Motor neuron (in vitro differentiated cells): Measurements from ENCODE around the gene ALPK1. TPM values are rescaled to one million over a fixed set of nuclear protein-coding genes. Genes with fewer than 3 reads are reported as not detected.
A peak's percentile ranks its signal among the peaks of the same experiment; 100 is the strongest.

Experiments
- ATAC-seq, 8 experiments: fragments of 200-7000 bp; cut with Tn5 transposase; replicated peaks in 6 of 8; 2 replicates each; pipeline ENCODE4 v1.8.0; 2021; ENCODE audit warnings: mild to moderate bottlenecking in 8 of 8, moderate library complexity in 8 of 8
- H3K27ac ChIP-seq, 2 donors: fragments of 250-450 bp; sonication (Bioruptor Pico); 2 replicates each; pipeline ENCODE4 v1.9.0; 2021; ENCODE audit warnings: antibody characterized with exemption in 2 of 2, mild to moderate bottlenecking in 2 of 2, moderate library complexity in 1 of 2
- H3K4me1 ChIP-seq, 2 donors: fragments of 250-450 bp; sonication (Bioruptor Pico); replicated peaks in 1 of 2; 2 replicates each; pipeline ENCODE4 v1.6.1; 2021; ENCODE audit warnings: antibody characterized with exemption in 2 of 2, mild to moderate bottlenecking in 2 of 2, moderate library complexity in 1 of 2
- H3K4me3 ChIP-seq, 5 donors: fragments of 250-450 bp; sonication (Bioruptor Pico); 2 replicates each; pipeline ENCODE4 v1.9.0; 2021; ENCODE audit warnings: antibody characterized with exemption in 5 of 5, mild to moderate bottlenecking in 5 of 5, moderate library complexity in 4 of 5
- WGBS, 10 experiments: fragments of 450-650 bp; shearing (Covaris generic); methylation state at CpG; one replicate each; pipeline ENCODE4 v1.0.0; 2022; 5-methylcytosine and 5-hydroxymethylcytosine counted together
- in situ Hi-C, 9 experiments: fragments of 400-800 bp; cut with MboI; loops; one replicate each; pipeline ENCODE4 v1.15.0; 2021; ENCODE audit warnings: low sequenced_read_pairs in 9 of 9, low pct_unique_long_range_greater_than_20kb in 2 of 9; ENCODE audit not compliant: unreplicated experiment in 9 of 9
- total RNA-seq, 8 experiments: library from RNA; unstranded; fragments of 300-600 nt; gene quantifications; 2 replicates each; pipeline versions ENCODE4 v1.2.3 to v1.2.4, GENCODE V29; 2022

ALPK1 gene
- total RNA-seq, 8 experiments from 2014 or later: 3.9 to 28.0 (median 14.9) TPM

DNA sequence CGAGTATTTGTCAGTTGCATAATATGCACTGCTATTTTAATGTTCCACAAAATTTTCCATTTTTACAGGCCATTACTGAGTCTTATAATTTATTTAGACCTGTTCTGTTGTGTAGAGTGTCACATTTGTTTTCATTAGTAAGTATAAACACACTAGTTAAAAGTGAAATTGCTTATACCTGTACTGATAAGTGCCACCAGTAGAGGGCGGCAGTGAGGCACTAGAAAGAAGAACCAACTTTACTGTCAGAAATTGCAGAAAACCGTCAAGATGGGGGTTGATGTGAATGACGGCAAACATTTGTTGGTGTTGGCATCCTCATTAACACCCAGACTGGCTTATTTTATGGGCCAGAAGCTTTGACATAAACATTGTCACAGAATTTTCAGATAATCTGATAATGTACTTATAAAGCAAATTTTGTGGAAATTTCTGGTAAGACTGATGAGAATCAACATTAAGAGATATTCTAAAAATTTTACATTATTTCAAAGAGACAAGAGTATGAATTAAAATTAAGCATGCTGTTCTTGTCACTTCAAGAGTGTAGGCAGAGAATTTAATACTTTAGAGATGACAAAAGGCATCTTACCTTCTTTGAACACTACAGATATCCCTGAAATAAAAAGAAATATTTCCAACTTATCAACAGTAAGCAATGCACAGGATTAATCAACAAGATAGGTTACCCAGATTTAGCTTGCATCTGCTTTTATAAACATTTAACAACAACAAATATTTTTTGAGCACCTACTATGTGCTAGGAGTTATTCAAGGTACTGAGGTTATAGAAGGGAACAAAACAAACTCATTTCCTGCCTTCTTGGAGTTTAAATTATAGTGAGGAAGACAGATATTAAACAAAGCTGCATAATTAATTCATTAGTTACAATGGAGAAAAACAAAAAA is 24.9 kb downstream of the ALPK1 start:
- ATAC-seq: peak in 3 of 8 experiments; percentile 54 to 57 (median 56)
- 0 to 67% (median 32%) methylated on average over 2 to 4 of the region's 4 CpGs; no CpG with 5 or more reads in 2 of the 10 experiments for WGBS, 10 experiments
- H3K4me3 ChIP-seq: no peak overlapping the region

DNA sequence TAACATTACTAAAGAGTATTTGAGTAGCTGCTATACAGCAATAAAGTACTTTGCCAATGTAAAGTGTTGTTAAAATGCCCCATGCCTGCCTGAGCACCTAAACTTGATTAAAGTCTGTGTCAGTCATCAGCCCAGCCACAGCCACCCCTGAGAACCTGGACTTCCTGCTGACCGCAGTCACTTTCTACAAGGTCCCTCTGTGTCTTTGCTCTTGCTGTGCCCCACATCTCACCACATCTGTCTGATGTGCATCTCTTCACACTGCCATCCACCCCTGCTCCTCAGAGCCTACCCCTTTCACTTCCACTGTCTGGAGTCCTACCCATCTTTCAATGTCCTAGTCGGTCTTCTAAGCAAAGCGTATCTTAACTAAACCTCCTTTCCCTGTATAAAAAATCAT is 25.7 kb downstream of the ALPK1 start:
- Histone ChIP-seq H3K27ac (no peak overlapping the region), H3K4me1 (no peaks in the 10 kb centered on the region), H3K4me3 (no peak overlapping the region)
- in situ Hi-C loops: no loop called here
- 77 to 100% (median 98%) methylated on average over 1 to 3 of the region's 3 CpGs; no CpG with 5 or more reads in 2 of the 10 experiments for WGBS, 10 experiments
- ATAC-seq: no peak

More for the DNA sequence above, 24.9 kb downstream of the ALPK1 start:
- Histone ChIP-seq H3K27ac (no peak overlapping the region), H3K4me1 (no peaks in the 10 kb centered on the region)
- in situ Hi-C loops: no loop called here

DNA sequence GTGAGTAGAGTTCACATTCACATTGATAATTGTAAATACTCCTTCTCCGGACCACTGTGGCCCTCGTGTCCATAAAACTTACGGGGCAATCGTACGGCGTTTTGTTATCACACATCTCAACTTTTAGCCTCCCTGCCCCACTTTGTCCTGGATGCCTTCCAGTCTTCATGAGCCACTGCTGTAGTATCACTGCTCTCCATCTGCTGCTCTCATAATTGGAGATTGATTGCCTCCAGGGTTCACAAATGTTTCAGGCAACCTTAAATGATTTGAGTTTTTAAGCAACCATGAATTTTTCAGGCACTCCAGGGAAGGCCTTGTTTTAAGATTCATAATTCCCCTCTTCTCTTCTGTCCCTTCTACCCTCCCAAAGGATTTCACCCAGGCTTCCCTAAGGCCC is 28.4 kb downstream of the ALPK1 start:
- Histone ChIP-seq H3K4me1 (peaks cover 7 to 15% of the 10 kb centered on the region in 2 donors), H3K27ac (no peak overlapping the region), H3K4me3 (no peak overlapping the region)
- ATAC-seq: no peak
- in situ Hi-C loops: loop anchor here in 8 of 9 experiments (25.0 kb wide), 3 partner anchors 187 to 287 kb away; partner anchors contain the start of gene NEUROG2 (in 7 of the 8)
- whole genome bisulfite sequencing, 10 experiments: 79 to 98% (median 81%) methylated on average over 3 to 6 of the region's 6 CpGs; no CpG with 5 or more reads in 5 of the 10 experiments

DNA sequence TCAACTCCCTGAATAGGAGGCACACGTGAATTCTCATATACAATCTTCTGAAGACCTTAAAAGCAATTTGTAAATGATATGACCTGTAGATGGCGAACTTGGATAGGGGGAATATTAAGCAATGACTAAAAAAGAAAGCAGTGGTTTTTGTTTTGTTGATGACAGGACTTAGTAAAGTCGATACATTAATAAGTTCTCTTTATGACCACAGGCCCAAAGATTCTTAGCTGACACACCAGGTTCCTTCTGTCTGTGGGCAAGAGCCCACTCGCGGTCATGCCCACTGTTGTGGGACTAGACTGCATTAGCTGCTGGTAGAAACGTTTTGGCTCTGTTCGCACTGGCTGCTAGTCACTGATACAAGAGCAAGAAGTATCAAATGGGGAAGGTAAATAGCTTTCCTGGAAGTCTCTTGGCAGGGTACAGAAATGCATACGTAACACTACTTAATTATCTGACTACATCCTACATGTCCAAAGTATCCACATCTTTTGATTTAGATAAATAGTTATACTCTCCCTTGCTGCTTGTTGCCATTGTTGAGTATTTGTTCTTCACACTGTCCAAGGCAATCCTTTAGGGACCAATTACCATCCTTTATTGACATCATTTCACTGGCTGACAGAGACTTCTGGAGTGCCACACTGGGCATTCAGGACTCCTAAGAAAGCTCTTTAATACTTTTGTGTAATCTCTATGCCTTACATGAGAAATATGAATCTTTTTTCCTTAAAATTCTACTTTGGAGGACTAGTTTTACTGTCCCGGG is 31.0 kb downstream of the ALPK1 start:
- Histone ChIP-seq H3K27ac (no peak overlapping the region), H3K4me3 (no peak overlapping the region), H3K4me1 (peaks cover 9 to 15% of the 10 kb centered on the region in 2 donors)
- WGBS, 10 experiments: 16 to 60% (median 38%) methylated on average over 3 to 9 of the region's 9 CpGs; no CpG with 5 or more reads in 1 of the 10 experiments
- in situ Hi-C loops: loop anchor here in 8 of 9 experiments (25.0 kb wide), 3 partner anchors 184 to 284 kb away; partner anchors contain the start of gene NEUROG2 (in 7 of the 8)
- ATAC-seq: peak; percentile 30 to 79 (median 66)

DNA sequence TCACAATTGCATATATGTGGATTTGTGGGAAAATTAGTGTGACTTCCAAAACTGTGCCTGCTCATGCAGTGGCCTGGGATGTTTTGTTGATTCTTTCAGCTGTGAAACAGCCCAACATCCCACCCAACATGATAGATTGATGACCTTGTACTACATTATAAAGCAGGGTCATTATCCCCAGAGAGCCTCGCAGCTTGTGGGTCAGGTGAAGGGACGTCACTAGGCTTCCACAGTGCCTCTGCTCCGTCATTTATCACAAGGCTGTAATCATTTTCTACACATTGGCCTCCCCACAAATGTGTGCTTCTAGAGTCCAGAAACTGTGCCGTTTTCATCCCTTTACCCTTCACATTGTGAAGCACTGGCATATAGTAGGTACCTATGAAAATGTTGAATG is 31.6 kb downstream of the ALPK1 start:
- ATAC-seq: peak in 5 of 8 experiments; percentile 21 to 86 (median 51)
- peaks cover 9 to 15% of the 10 kb centered on the region in 2 donors for H3K4me1 ChIP-seq
- in situ Hi-C loops: loop anchor here in 8 of 9 experiments (25.0 kb wide), 3 partner anchors 184 to 284 kb away; partner anchors contain the start of gene NEUROG2 (in 7 of the 8)
- H3K4me3 ChIP-seq: no peak overlapping the region
- WGBS, 10 experiments: 20 to 100% (median 51%) methylated on average over 1 to 4 of the region's 4 CpGs; no CpG with 5 or more reads in 2 of the 10 experiments
- no peak overlapping the region for H3K27ac ChIP-seq

DNA sequence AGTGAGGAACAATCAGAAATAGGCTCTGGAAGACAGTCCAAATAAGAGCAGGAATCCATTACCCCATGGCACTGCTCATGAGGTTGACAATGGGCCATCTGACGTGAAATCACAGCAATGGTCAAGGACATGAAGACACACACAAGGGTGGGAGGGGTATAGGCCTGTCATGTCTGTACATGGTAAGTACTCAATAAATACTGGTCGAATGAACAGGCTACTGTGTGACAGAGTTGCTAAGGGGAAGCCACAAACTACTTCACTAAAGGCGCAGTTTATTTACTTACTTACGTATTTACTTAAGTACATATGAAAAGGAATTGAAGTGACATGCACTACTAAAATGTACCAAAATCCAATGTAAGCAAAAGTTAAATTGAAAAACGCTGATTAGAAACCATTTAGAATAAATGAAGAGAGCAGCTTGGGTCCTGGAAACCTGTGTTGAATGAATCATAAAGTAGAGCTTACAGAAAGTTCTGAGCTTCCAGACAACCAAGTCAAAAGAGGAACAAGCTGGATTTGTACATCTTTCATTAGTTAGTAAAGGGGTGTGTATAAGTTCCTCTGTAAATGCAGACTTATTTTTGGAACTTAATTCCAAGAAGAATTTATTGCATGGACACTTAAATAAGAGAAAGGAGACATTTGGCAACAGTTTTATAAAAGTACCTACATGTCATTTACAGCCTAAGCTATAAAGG is 32.7 kb downstream of the ALPK1 start:
- Histone ChIP-seq H3K27ac (no peak overlapping the region), H3K4me3 (no peak overlapping the region), H3K4me1 (peaks cover 9 to 15% of the 10 kb centered on the region in 2 donors)
- WGBS, 10 experiments: 52 to 100% (median 86%) methylated on average over 1 to 5 of the region's 5 CpGs; no CpG with 5 or more reads in 1 of the 10 experiments
- in situ Hi-C loops: loop anchor here in 8 of 9 experiments (10.0 to 25.0 kb wide), 4 partner anchors 182 to 282 kb away; partner anchors contain the start of gene NEUROG2 (in 7 of the 8)
- ATAC-seq: no peak

DNA sequence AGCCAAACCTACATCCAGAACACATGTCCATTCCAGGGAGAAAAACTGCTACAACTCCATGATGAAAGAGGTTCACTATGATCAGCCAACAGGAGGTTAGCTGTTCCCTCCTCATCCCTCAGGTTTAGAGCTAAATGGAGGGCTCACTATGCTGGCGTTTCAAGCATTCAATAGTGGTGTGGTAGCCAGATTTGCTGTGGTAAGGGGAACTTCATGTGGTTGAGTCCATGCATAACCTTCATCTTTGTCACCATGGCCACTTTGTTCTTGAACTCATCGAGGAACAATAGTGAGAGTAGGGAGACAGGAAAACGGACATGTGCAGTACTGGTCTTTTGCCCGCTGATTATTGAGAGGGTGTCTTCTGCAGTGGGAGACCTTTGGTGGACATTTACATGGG is 33.8 kb downstream of the ALPK1 start:
- no peak overlapping the region for H3K4me3 ChIP-seq
- no peak overlapping the region for H3K27ac ChIP-seq
- peaks cover 9 to 15% of the 10 kb centered on the region in 2 donors for H3K4me1 ChIP-seq
- in situ Hi-C loops: loop anchor here in 8 of 9 experiments (10.0 to 25.0 kb wide), 4 partner anchors 181 to 281 kb away; partner anchors contain the start of gene NEUROG2 (in 7 of the 8)
- no peak for ATAC-seq
- 59 to 100% (median 84%) methylated on average over 1 to 4 of the region's 4 CpGs; no CpG with 5 or more reads in 2 of the 10 experiments for WGBS, 10 experiments

DNA sequence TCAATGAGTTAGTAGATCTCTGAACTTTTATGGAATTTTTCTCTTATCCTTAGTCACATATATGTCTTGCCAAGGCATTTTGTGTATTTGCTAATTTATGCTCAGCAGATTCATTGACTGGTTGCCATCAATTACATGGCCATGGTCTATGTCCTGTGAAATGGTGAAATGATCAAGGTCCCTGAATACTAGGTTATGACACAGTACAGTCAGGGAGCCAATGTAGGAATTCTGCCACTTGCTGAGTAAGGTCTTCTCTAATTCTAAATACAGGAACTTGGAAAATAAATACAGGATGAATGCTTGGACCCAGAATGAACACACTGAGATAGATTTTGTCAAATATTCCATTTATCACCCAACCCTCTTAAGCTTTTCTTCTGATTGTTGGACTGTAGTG is 35.2 kb downstream of the ALPK1 start:
- H3K27ac ChIP-seq: no peak overlapping the region
- peaks cover 9 to 15% of the 10 kb centered on the region in 2 donors for H3K4me1 ChIP-seq
- no peak overlapping the region for H3K4me3 ChIP-seq
- no peak for ATAC-seq
- in situ Hi-C loops: loop anchor here in 8 of 9 experiments (10.0 to 25.0 kb wide), 4 partner anchors 180 to 280 kb away; partner anchors contain the start of gene NEUROG2 (in 7 of the 8)

DNA sequence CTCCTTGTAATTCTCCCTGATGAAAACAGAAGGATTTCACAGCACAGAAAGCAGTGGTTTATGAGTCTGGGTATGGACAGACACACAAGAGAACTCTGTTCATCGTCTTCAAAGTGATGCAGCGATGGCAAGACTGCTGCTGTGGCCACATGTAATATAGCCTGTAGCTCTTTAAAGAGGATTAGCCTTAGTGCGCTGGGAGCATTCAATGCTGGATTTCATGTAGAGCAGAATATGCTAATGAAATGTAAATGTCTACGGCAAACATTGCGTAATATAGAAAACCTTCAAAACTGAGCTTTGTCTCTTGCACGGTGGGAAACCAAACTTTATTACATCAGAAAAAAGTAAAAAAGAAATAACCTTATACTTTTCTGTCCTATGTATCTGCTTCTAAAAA is 42.9 kb downstream of the ALPK1 start:
- H3K4me1 ChIP-seq: peaks cover 36 to 53% of the 10 kb centered on the region in 2 donors
- peak in 7 of 8 experiments; percentile 49 to 100 (median 74) for ATAC-seq
- no peak overlapping the region for H3K4me3 ChIP-seq
- peak overlapping the region in 1 of 2 donors; percentile 45 for H3K27ac ChIP-seq
- in situ Hi-C loops: loop anchor here in 8 of 9 experiments (25.0 kb wide), 3 partner anchors 172 to 272 kb away; partner anchors contain the start of gene NEUROG2 (in 7 of the 8)
- 3 to 96% (median 23%) methylated on average over 1 to 6 of the region's 6 CpGs; no CpG with 5 or more reads in 2 of the 10 experiments for WGBS, 10 experiments

DNA sequence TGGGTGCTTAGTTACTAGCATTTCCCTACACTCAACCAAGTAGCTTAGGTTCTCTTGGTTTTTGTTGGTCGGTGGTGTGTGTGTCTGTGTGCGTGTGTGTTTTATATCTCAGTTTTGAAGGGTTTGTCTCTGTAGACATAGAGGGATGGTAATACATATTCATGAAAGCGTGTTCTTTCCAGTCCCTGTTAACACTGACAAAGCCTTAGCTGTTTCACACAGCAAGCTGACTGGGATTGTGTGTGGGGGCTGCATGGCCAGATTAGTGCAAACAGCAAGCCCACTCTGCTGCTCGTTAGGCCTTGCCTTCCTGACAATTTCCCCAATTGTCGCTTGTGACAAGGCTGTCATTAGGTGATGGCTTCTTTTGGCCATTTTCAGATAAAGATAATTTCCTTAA is 43.9 kb downstream of the ALPK1 start:
- no peak overlapping the region for H3K4me3 ChIP-seq
- peak overlapping the region in 1 of 2 donors; percentile 8 for H3K27ac ChIP-seq
- WGBS, 10 experiments: 0 to 100% (median 41%) methylated on average over 1 to 4 of the region's 5 CpGs; no CpG with 5 or more reads in 3 of the 10 experiments
- in situ Hi-C loops: loop anchor here in 8 of 9 experiments (25.0 kb wide), 3 partner anchors 171 to 271 kb away; partner anchors contain the start of gene NEUROG2 (in 7 of the 8)
- peaks cover 36 to 56% of the 10 kb centered on the region in 2 donors for H3K4me1 ChIP-seq
- peak in 5 of 8 experiments; percentile 56 to 72 (median 64) for ATAC-seq

DNA sequence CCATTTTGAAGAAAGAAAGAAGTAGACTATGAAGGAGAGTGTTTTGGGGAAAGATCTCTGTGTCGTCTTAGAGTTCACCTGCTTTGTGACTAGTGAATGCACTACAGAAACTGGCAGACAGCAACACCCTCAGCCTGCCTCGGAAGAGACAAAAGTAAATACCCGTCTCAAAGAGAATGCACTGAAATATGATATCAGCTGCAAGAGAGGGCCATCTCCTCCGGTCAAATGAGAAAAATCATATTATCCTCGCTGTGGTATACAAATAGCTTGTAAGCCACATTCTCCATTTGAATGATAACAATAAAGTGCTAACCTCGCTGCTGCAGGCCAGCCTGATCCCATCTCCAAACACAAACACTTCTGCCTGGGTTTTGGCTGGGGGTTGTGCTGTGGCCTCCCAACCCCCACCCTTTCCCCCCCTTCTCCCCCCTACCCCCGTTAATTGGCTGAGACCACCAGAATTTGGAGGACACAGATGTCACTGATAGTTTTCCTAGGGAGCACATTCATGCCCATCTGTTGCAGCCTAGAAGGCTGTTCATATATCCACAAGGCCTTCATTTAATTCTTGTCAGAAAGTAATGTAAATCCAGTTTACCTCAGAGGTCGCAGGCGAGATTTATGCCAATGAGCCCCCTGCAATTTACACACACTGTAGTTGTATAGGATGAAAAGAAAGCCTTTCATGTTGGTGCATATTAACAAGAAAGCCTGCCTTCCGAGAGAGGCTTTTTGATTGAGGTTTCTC is 46.3 kb downstream of the ALPK1 start:
- WGBS, 10 experiments: 0 to 100% (median 31%) methylated on average over 1 to 9 of the region's 10 CpGs
- Histone ChIP-seq H3K4me3 (no peak overlapping the region), H3K27ac (no peak overlapping the region), H3K4me1 (peaks cover 36 to 76% of the 10 kb centered on the region in 2 donors)
- ATAC-seq: peak in 5 of 8 experiments; percentile 34 to 50 (median 42)
- in situ Hi-C loops: loop anchor here in 8 of 9 experiments (25.0 kb wide), 3 partner anchors 169 to 269 kb away; partner anchors contain the start of gene NEUROG2 (in 7 of the 8)
